Testis (tissue), 3 donors: ENCODE data around the gene GRM7. TPM values are rescaled to one million over a fixed set of nuclear protein-coding genes. Genes with fewer than 3 reads are reported as not detected.
A peak's percentile ranks its signal among the peaks of the same experiment; 100 is the strongest.

ENCODE experiments used
- DNase-seq: peaks from one replicate; pipeline ENCODE4 v3.0.0-alpha.2; 2019
- H3K27ac ChIP-seq, 2 donors: fragments of 200-600 bp; sonication (generic); one replicate each; pipeline ENCODE4 v1.5.1; 2019
- H3K27me3 ChIP-seq: fragments of 200-600 bp; sonication (generic); one replicate; pipeline ENCODE4 v1.5.1; 2019
- H3K36me3 ChIP-seq: fragments of 200-600 bp; sonication (generic); one replicate; pipeline ENCODE4 v1.5.1; 2017; ENCODE audit warnings: low read depth; ENCODE audit errors: missing control alignments
- H3K4me1 ChIP-seq: fragments of 200-600 bp; sonication (generic); one replicate; pipeline ENCODE4 v1.5.1; 2019
- H3K4me3 ChIP-seq, 2 donors: fragments of 200-600 bp; sonication (generic); one replicate each; pipeline ENCODE4 v1.5.1; 2017 to 2019
- H3K9me3 ChIP-seq: fragments of 200-600 bp; sonication (generic); one replicate; pipeline ENCODE4 v1.5.1; 2017
- CTCF ChIP-seq, 3 experiments: fragments of 450-650 bp in 2 of 3; fragments of 200-600 bp in 1 of 3; sonication (generic) in 1 of 3; IDR thresholded peaks; one replicate each; pipeline ENCODE4 v1.5.1; 2016 to 2019; ENCODE audit warnings: antibody characterized with exemption in 3 of 3, mild to moderate bottlenecking in 2 of 3, moderate library complexity in 1 of 3
- POLR2A ChIP-seq: fragments of 450-650 bp; IDR thresholded peaks from one replicate; pipeline ENCODE4 v1.6.1; 2017; ENCODE audit warnings: antibody characterized with exemption, mild to moderate bottlenecking, moderate library complexity
- WGBS, 2 donors: methylation state at CpG; one replicate each; pipeline ENCODE4 v1.1.5; 2018; 5-methylcytosine and 5-hydroxymethylcytosine counted together
- intact Hi-C: fragments of 100-400 bp; cut with DNase I; formaldehyde crosslinking; loops from one replicate; pipeline ENCODE4 v1.15.1; 2023; ENCODE audit warnings: low total_unique reads
- polyA plus RNA-seq: library from polyadenylated mRNA; stranded (reverse); fragments of 350-450 nt; fragmentation: Illumina TruSeq; extraction: RNeasy Lipid Tissue Mini Kit (QIAGEN cat#74804); gene quantifications from one replicate; pipeline ENCODE4 v1.2.3, GENCODE V29; 2014; ENCODE audit warnings: low read depth, low replicate concordance; ENCODE audit not compliant: insufficient read depth
- total RNA-seq, 2 donors: library from RNA; depleted of rRNA; stranded (reverse); fragments of >200 nt; gene quantifications; one replicate each; pipeline ENCODE4 v1.2.3, GENCODE V29; 2016

The GRM7 gene
- total and polyA plus RNA-seq, 3 donors from 2014 or later = 2.0 to 3.2 (median 2.7) TPM

DNA sequence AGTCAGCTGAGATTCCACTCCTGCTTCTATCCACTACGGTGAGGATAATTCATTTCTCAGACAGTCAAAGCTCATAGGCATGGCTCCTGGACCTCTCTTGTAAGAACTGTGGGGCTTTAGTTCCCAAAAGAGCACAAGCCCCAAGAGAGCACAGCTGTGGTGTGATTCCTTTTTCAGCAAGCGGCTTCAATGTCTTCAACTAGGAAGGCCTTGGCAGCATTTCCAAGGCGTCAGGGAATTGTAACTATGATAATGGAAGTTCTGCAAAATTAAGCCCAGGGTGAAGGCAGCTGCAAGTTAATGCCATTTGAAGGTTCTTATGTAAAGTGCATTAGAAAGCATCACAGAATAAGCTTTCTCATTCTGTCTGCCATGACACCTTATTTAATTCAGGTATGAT lies 657.1 kb downstream of the GRM7 start:
- H3K9me3 ChIP-seq = no peaks in the 10 kb centered on the region
- H3K27me3 ChIP-seq = no peaks in the 10 kb centered on the region
- TF ChIP-seq POLR2A (no peak), CTCF (IDR thresholded peaks at IDR 0.05) (no peak)
- H3K27ac ChIP-seq = no peak overlapping the region
- intact Hi-C loops = no loop called here
- peak; percentile 26 for DNase-seq
- 48 to 52% methylated on average over 3 of the region's 3 CpGs for WGBS, 2 donors
- H3K36me3 ChIP-seq = no peaks in the 10 kb centered on the region
- H3K4me1 ChIP-seq = peaks cover 4% of the 10 kb centered on the region
- no peak overlapping the region for H3K4me3 ChIP-seq

- Histone ChIP-seq H3K4me3 (no peak overlapping the region), H3K4me1 (peaks cover 4% of the 10 kb centered on the region), H3K27me3 (no peaks in the 10 kb centered on the region), H3K9me3 (no peaks in the 10 kb centered on the region), H3K36me3 (no peaks in the 10 kb centered on the region), H3K27ac (no peak overlapping the region)
- TF ChIP-seq CTCF (IDR thresholded peaks at IDR 0.05) (no peak), POLR2A (no peak)
- peak; percentile 22 for DNase-seq
- intact Hi-C loops = no loop called here
Observed at GRCh38 chr3:7518456-7518855, 657.5 kb downstream of the GRM7 start.

DNA sequence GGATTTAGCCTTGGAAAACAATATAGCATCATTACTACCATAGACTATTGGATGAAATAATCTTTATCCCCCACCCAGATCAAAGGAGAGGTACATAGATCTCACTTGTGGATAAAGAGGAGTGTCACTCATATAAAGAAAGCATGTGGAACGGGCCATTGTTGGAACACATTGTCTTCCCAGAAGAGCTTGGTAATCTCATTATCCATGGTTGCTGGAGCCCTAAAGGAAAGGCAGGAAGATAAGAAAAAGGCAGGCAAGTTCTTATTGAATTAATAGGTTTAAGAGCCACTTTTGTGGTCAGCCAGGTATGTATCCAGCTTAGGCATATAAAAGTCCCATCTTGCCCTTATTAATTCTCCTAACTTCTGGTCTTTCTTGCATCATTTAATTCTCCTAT lies 659.1 kb downstream of the GRM7 start:
- no peak for DNase-seq
- 91 to 96% methylated on average over 1 of the region's 1 CpG for WGBS, 2 donors
- peaks cover 4% of the 10 kb centered on the region for H3K4me1 ChIP-seq
- H3K4me3 ChIP-seq = no peak overlapping the region
- no peaks in the 10 kb centered on the region for H3K36me3 ChIP-seq
- TF ChIP-seq POLR2A (no peak), CTCF (IDR thresholded peaks at IDR 0.05) (no peak)
- no peaks in the 10 kb centered on the region for H3K27me3 ChIP-seq
- intact Hi-C loops = no loop called here
- H3K9me3 ChIP-seq = no peaks in the 10 kb centered on the region
- H3K27ac ChIP-seq = no peak overlapping the region

- WGBS, 2 donors = 90 to 100% methylated on average over 1 of the region's 1 CpG
- Histone ChIP-seq H3K36me3 (no peaks in the 10 kb centered on the region), H3K4me3 (no peak overlapping the region), H3K27me3 (no peaks in the 10 kb centered on the region), H3K27ac (no peak overlapping the region), H3K4me1 (peaks cover 4% of the 10 kb centered on the region), H3K9me3 (no peaks in the 10 kb centered on the region)
- no peak for DNase-seq
- intact Hi-C loops = no loop called here
- TF ChIP-seq POLR2A (no peak), CTCF (IDR thresholded peaks at IDR 0.05) (no peak)
Observed at GRCh38 chr3:7520593-7520992, 659.7 kb downstream of the GRM7 start.

DNA sequence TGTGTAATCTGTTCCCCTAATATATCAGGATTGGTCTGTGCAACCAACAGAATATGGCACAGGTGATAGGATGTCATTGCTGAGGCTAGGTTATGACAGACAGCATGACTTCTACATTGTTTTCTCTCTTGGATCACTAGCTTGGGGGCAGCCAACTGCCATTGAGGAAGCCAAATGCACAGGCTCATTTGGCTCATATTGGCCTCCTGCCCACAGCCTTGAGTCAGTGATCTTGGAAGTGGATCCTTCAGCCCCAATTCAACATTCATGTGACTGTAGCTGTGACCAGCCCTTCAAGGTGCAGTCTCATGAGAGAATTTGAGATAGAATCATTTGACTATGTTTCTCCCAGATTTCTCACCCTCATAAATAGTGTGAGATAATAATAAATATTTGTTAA lies 675.6 kb downstream of the GRM7 start:
- no peak overlapping the region for H3K4me3 ChIP-seq
- H3K27ac ChIP-seq = no peak overlapping the region
- H3K27me3 ChIP-seq = no peaks in the 10 kb centered on the region
- H3K4me1 ChIP-seq = no peaks in the 10 kb centered on the region
- H3K36me3 ChIP-seq = no peaks in the 10 kb centered on the region
- H3K9me3 ChIP-seq = no peaks in the 10 kb centered on the region
- intact Hi-C loops = no loop called here
- TF ChIP-seq POLR2A (no peak), CTCF (IDR thresholded peaks at IDR 0.05) (no peak)
- DNase-seq = no peak
